ENCODE data around the gene TMED1. TPM values are rescaled to one million over a fixed set of nuclear protein-coding genes. Genes with fewer than 3 reads are reported as not detected.

TMED1 gene
- total and polyA plus RNA-seq, 2 of the 8 experiments (the other 6 are each of a cell fraction or from before 2014, with no cell fraction given) = 26.9 to 31.9 TPM

DNA sequence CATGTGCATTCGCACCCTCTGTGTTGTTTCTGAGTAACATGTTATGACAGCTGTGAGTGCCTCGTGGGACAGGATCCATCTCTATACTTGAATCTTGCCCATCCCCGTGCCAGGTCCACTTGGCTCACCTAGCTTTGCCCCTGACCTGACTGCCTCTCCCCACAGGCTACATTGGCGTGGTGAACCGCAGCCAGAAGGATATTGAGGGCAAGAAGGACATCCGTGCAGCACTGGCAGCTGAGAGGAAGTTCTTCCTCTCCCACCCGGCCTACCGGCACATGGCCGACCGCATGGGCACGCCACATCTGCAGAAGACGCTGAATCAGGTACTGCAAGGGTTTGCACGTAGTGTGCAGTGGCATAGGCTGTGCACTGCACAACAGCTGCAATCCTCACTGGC is 53.2 kb downstream of the TMED1 start:
- H3K4ac ChIP-seq (replicated peaks; ENCODE audit: insufficient read length, low read depth, low read length) = no peak overlapping the region
- no peak overlapping the region for H3K14ac ChIP-seq (ENCODE audit: insufficient read length)
- 0 out of 7 replicates have a peak overlapping the region, but pooled peaks of 1 of the 4 experiments have one; percentile 32 for H3K9ac ChIP-seq (replicated peaks in 1 of 4; ENCODE audit: extremely low read depth in 1 of 4, low read depth in 3 of 4, low read length in 3 of 4)
- H4K5ac ChIP-seq (ENCODE audit: insufficient read length, low read depth, low read length) = no peak overlapping the region
- H3K27me3 ChIP-seq (replicated peaks in 1 of 4; ENCODE audit: control insufficient read depth in 3 of 4, extremely low read depth in 1 of 4, insufficient read depth in 3 of 4, low read length in 3 of 4) = no peaks in the 10 kb centered on the region
- WGBS, 2 experiments (ENCODE audit: extremely low coverage in 1 of 2, insufficient coverage in 1 of 2, insufficient read length in 1 of 2, insufficient replicate concordance in 2 of 2, low coverage in 1 of 2, low lambda C conversion rate in 2 of 2, missing lambda C conversion rate in 1 of 2) = 96% methylated on average over 13 of the region's 13 CpGs; no CpG with 5 or more reads in 1 of the 2 experiments
- H3K36me3 ChIP-seq (ENCODE audit: control insufficient read depth in 2 of 4, insufficient read depth in 4 of 4, low read length in 3 of 4) = peaks cover 19 to 54% (median 37%) of the 10 kb centered on the region in 4 experiments
- H3K4me1 ChIP-seq (replicated peaks in 1 of 4; ENCODE audit: control insufficient read depth in 3 of 4, insufficient read depth in 4 of 4, low read length in 3 of 4) = no peaks in the 10 kb centered on the region
- no peak overlapping the region for H4K8ac ChIP-seq (ENCODE audit: extremely low read depth, insufficient read depth, low read length)
- H4K20me1 ChIP-seq (replicated peaks in 1 of 2; ENCODE audit: control insufficient read depth in 1 of 2, insufficient read depth in 2 of 2, low read length in 2 of 2) = peaks cover 0 to 4% of the 10 kb centered on the region in 2 experiments
- no peak for FAIRE-seq
- H2BK20ac ChIP-seq (ENCODE audit: low read length) = no peak overlapping the region
- H2BK5ac ChIP-seq (ENCODE audit: low read depth, low read length) = peak overlapping the region; percentile 12; the same call in 1 of the 2 replicates
- H3K23ac ChIP-seq (ENCODE audit: insufficient read length) = no peak overlapping the region
- H2BK120ac ChIP-seq (replicated peaks; ENCODE audit: low read depth, low read length) = no peak overlapping the region
- no peak overlapping the region for H2BK12ac ChIP-seq (ENCODE audit: low read depth, low read length)
- H2AFZ ChIP-seq (ENCODE audit: low read length) = no peak overlapping the region
- H3K4me2 ChIP-seq (ENCODE audit: insufficient read depth in 1 of 2, low read depth in 2 of 2, low read length in 2 of 2) = no peak overlapping the region
- H3K9me3 ChIP-seq (ENCODE audit: insufficient read depth in 2 of 2, low read depth in 1 of 2, low read length in 1 of 2) = no peaks in the 10 kb centered on the region
- no peak overlapping the region for H3K27ac ChIP-seq (ENCODE audit: low read depth, low read length)
- no peaks in the 10 kb centered on the region for H3K79me1 ChIP-seq (ENCODE audit: low read depth, low read length)
- H4K91ac ChIP-seq (replicated peaks; ENCODE audit: insufficient read length, low read length) = no peak overlapping the region
- CTCF ChIA-PET (ENCODE audit: partially characterized antibody) = interaction anchor here (1.3 to 1.9 kb wide), 2 partner anchors 11 to 71 kb away, joined by 4 read pairs; no protein-coding TSS in a partner anchor
- no peak overlapping the region for H2BK15ac ChIP-seq (ENCODE audit: low read length)
- no peak overlapping the region for H3K18ac ChIP-seq (ENCODE audit: extremely low read depth, low read length)
- no peak for DNase-seq (ENCODE audit: low read depth in 1 of 2, low spot score in 2 of 2)
- POLR2A ChIA-PET (ENCODE audit: partially characterized antibody) = interaction anchor here (0.8 kb wide), 1 partner anchor 65 kb away, joined by 3 read pairs; no protein-coding TSS in a partner anchor
- H3K23me2 ChIP-seq (ENCODE audit: low read depth, low read length) = no peaks in the 10 kb centered on the region
- H3K79me2 ChIP-seq (ENCODE audit: control insufficient read depth in 1 of 2, insufficient read depth in 2 of 2, low read length in 2 of 2) = no peaks in the 10 kb centered on the region
- H3K56ac ChIP-seq (replicated peaks; ENCODE audit: insufficient read length, low read depth, low read length) = no peak overlapping the region
- no peak overlapping the region for H2AK5ac ChIP-seq (ENCODE audit: low read depth, low read length)
- H3K4me3 ChIP-seq (ENCODE audit: extremely low read depth in 1 of 4, insufficient read depth in 2 of 4, low read depth in 3 of 4, low read length in 4 of 4) = no peak overlapping the region
- TF ChIP-seq SIN3A (conservative IDR thresholded peaks at IDR 0.05 in 1 of 2, IDR thresholded peaks at IDR 0.05 in 1 of 2; ENCODE audit: low read depth in 1 of 2, low read length in 2 of 2) (no peak), E2F6 (IDR thresholded peaks at IDR 0.05) (no peak), USF2 (IDR thresholded peaks at IDR 0.05; ENCODE audit: low read length) (no peak), EP300 (IDR thresholded peaks at IDR 0.05; ENCODE audit: borderline replicate concordance in 1 of 2, low read depth in 2 of 2, low read length in 2 of 2) (no peak), PHF8 (conservative IDR thresholded peaks at IDR 0.05; ENCODE audit: low read depth, low read length) (no peak), HDAC2 (IDR thresholded peaks at IDR 0.05; ENCODE audit: borderline replicate concordance in 1 of 2, low read depth in 2 of 2, low read length in 2 of 2) (no peak), BCL11A (IDR thresholded peaks at IDR 0.05; ENCODE audit: low read depth in 2 of 2, low read length in 2 of 2) (no peak), KDM1A (IDR thresholded peaks at IDR 0.05; ENCODE audit: borderline replicate concordance, low read length) (no peak), SRF (IDR thresholded peaks at IDR 0.05; ENCODE audit: low read depth, low read length) (no peak), JUN (IDR thresholded peaks at IDR 0.05; ENCODE audit: low read depth, low read length) (no peak), SP4 (IDR thresholded peaks at IDR 0.05; ENCODE audit: low read length) (no peak)
